HG02870 (cell line): ENCODE results near the gene RACK1.

Experiments
- ATAC-seq: cut with Tn5 transposase; IDR thresholded peaks from one replicate; pipeline ENCODE4 v1.9.1; 2021; ENCODE audit warnings: mild to moderate bottlenecking, moderate library complexity; ENCODE audit not compliant: unreplicated experiment

RACK1 gene

DNA sequence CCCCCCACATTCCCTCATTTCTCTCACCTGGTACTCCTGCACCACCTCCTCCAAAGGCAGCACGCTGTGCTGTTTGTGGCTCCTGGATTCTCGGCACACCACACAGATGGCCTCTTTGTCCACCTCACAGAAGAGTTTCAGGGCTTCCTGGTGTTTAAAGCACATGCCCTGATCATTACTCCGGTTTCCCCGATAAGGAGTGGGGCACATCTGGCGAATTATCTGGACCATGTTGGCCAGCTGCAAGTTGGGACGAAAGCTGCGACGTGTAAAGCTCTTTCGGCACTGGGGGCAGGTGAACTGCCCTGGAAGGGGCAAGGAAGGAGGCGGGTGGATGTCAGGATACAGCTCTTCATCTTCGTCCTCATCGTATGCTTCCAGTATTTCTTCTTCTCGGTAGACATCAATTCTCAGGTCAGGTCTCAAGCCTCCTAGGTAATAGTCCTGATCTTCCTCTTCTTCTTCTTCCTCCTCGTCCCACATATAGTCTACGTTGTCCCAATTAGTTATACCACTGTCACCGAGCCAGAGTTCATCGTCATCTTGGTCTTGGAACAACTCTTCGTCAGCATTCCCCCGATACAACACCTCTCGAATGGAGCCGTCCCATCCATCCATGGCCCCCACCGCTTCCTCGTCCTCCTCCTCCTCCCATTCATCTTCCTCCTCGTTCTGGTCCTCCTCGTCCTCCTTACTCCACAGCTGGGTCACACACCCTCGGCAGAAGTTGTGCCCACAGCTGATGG is 16.4 kb upstream of the RACK1 start:
- ATAC-seq, result no peak

GRCh38 chr5:181259283-181259682 is 15.6 kb upstream of the RACK1 start:
- ATAC-seq, result no peak

- ATAC-seq, result no peak
These were observed 14.9 kb upstream of the RACK1 start for GRCh38 chr5:181258576-181258975.

- ATAC-seq, result no peak
These were observed 12.3 kb upstream of the RACK1 start for GRCh38 chr5:181255836-181256578.

- ATAC-seq, result no peak
These were observed 11.6 kb upstream of the RACK1 start for GRCh38 chr5:181255276-181255675.

DNA sequence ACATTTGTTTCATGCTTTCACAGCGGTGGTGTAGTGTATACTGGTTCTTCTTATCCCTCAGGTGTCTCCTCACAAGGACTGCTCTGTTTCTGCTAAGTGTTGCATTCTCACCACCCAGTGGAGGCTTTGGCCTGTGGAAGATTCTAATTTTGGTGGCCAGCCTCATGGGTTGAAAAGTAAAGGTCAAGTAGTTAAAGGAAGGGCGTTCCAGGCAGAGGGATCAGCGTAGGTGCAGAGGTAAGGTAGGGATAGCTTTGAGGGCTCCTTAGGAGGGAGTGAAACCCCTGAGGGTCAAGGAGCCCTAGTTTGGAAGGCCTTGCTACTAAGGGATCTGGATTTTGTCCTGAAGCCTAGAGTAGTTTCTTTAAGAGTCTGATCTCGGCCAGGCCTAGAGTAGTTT is 4.6 kb upstream of the RACK1 start:
- no peak for ATAC-seq

DNA sequence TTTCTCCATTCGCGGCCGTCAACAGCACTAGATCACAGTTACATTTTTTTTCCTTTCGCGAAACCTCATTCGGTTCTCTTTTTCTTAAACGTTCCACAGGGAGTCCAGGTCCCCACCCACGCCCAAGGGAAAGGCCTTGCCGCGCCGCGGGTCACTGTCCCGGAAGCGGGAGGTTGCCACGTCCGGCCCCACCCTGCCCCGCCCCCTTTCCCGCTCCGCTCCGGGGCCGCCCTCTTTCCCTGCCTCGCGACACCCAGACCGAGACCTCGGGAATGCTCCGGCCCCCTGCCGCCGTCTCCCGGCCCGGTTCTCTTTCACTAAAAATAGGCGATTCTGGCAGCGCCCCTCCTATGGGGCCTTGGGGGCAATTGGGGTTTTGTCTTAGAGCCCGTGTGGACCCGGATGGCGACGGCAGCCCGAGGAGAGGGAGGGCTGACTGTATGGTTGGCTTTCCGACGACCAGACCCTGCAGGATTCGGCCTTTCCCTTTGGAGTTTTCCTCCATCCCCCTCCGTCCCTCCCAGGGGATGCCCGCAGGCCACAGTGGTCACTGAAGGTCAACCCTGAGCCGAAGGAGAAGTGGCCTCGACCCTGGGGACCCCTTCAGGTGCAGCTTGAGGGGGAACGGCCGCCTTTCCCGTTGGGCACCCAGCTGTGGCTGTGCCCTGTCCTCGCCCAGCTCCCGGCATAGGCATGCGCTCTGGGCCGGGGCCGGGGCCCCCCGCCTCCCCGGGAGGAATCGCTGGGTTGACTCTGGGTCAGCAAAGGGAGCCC is 2.8 kb upstream of the RACK1 start:
- ATAC-seq, result peak; percentile 42

DNA sequence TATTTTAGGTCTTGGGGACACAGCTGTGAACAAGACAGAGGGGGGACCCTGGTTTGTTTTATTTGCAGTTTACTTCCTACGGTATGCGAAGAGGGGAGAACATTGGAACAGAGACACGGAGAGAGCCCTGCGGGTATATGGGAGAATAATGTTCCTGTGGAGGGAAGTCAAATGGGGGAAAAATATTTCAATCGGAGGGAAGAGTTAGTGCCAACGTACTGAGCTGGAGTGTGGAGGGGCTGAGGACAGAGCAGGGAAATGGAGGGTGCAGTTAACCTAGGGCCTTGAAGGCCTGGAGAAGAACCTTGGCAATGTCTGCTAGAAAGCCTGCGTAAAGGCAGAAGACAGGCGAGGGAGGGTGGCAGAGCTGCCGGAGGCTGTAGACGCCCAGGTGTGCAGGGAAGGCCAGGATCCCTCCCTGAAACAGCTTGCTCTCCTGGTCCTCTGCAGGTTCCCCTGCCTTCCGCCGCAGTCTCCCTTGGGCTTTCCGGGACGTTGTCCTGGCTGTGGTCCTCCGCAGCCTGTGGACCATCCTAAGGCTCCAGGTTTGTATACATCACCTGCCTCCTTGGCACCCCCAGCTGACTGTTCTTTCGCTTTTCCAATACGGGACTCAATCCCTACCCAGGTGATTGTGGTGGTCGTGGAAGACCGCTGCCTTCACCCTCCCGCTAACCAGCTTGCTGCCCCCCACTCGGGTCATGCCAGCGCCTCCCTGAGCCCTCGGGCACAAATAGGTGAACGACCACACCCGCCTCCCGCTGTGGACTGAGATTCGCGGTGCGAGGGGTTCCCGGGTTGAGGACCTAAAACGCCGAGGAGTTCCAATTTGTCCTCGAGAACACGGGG is 1.9 kb upstream of the RACK1 start:
- peak; percentile 2 for ATAC-seq

DNA sequence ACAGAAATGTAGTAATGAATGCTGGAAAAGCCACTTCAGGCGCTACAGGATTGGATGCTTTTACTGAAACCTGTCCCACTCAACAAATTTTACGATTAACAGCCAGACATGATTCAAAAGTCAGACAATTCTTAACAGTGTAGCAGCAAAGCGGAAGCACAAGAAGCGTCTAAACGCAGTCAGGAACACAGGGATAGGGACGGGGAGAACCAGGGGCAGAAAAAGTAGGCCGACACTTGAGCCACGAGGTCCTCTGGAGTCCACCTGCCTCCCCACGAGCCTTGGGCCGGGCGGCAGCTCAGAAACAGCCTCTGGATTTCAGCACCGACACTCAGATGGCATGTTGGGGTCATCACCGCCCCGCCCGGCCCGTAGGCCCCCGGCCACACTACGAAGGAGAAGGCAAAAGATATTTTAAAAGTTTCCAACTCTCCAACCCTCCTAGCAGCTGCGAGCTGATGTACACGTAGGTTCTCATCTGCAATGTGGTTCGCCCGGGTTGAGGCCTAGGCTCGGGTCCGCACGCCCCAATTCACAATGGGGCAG is 615 bp downstream of the RACK1 start:
- ATAC-seq, result no peak

DNA sequence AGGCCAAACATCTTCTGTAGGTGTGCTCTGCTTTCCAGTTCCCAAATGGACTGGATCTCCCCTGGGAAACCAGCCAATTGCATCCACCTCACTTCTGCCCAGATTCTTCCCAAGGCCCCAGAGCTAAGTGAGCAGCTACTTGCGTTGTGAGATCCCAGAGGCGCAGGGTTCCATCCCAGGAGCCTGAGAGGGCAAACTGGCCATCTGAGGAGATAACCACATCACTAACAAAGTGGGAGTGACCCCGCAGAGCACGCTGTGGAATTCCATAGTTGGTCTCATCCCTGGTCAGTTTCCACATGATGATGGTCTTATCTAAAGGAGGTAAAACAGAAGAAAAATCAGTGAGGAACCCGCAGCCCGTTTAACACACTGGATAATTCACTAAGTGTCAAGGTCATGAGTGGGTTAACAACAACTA is 1.7 kb downstream of the RACK1 start:
- no peak for ATAC-seq

DNA sequence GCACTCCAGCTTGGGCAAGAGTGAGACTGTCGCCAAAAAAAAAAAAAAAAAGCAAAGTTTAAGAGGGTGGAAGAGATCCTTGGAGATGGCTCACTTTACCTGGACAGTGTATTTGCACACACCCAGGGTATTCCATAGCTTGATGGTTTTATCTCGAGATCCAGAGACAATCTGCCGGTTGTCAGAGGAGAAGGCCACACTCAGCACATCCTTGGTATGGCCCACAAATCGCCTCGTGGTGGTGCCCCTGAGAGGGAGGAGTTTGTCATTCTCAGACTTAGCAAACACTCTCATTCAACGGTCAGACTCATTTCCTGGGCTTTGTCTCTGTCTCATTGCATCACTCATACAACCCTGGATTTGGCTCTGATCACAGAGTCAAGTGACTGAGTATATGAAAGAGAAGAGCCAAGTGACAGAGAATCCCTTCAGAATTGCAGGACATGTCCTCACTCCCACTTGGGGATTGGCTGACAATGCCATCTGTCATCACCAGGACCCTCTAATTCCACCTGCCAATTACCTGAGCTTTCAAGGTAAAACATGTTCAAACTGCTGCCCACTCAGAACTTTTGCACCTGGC is 2.2 kb downstream of the RACK1 start:
- no peak for ATAC-seq

GRCh38 chr5:181239062-181239663 is 4.5 kb downstream of the RACK1 start:
- no peak for ATAC-seq

- no peak for ATAC-seq
These were observed 5.8 kb downstream of the RACK1 start for GRCh38 chr5:181237729-181238385.

DNA sequence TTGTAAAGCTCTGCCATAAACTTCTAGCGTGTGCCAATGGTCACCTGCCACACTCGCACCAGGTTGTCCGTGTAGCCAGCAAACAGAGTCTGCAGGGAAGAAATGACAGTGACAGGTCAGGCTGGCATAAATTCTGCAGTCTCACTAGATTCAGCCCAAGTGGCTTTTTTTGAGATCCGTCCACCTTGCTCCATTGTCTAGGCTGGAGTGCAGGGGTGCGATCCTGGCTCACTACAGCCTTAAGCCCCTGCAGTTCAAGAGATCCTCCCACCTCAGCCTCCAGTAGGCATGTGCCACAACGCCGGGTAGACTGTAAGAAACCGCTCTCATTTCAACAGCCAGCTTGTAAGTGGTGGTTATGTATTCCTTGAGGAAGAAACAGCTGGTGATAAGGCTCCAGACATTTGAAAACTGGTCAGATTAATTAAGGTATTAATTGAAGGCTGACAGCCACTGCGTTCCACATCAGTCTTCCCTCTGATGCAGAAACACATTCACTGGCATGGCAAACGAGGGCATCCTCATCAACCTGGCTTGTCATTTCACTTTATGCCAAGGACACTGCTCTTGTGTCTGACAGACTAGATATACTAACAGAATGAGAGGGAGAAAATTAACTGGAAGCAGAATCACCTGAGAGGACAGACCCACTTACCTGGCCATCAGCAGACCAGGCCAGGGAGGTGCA is 6.6 kb downstream of the RACK1 start:
- no peak for ATAC-seq

GRCh38 chr5:181236471-181236870 is 7.2 kb downstream of the RACK1 start:
- no peak for ATAC-seq

DNA sequence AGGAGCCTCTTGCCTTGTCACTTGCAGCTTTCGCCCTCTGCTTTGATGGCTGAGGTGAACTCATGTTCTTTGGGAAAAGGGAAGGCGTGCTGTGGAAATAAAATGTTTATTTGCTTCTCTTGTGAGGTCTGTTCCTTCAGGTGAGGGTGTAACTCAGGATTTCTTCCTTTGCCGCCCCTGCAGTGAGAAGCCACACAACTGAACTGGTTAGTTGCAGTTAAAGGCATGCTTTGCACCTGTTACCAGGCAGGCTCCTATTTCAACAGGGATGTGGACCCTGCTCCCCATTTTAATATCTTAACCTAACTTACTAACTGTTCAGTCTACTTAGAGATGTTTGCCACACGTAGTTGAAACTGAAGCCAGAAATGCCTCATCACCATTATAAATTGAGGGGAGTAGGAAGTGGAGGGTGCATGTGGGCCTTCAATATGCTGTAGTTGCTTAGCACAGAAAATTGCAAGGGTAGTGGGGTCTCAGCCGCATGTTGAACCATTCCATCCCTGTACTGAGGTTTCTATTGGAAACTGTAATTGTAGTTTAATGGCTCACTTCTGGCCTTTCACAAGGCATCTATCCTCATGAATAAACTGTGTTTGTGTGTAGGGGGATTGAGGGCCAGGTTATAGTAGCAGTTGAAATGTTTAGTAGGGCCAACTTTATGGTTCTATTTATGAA is 7.9 kb downstream of the RACK1 start:
- no peak for ATAC-seq

GRCh38 chr5:181235323-181235688 is 8.4 kb downstream of the RACK1 start:
- no peak for ATAC-seq
